ENCODE data around the gene FNTB. TPM values are rescaled to one million over a fixed set of nuclear protein-coding genes. Genes with fewer than 3 reads are reported as not detected.

The FNTB gene
- total and polyA plus RNA-seq, 2 of the 13 experiments (the other 11 are each of a cell fraction or from before 2014, with no cell fraction given) = 23.6 to 28.5 TPM

DNA sequence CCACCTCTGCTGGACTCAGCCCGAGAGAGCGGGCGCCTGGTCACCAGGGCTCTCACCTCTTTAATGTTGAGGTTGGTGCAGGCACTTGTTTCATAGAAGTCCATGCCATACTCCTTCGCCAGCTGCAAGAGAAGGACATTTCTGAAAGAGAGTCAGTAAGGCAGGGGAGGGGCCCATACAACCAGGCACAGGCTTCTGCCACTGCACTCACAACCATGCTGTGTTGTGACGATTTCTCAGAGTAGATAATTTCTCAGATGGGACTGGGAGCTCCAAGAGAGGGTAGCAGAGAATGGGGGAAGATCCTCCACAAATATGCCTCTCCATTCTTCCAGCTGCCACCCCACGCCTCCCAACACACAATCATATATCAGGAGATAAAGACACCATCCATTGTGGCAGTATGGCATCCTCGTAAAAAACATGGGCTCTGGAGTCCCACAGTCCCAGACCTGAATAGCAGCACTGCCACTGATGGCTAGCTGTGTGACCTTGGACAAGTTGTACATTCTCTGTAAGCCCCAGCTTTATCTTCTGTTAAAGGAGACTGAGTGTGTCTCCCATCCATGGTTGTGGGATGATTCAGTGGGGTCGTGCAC, 38.0 kb upstream of the FNTB start (continued):
- TF ChIP-seq ARNT2 (CRISPR knock-in tag; IDR thresholded peaks at IDR 0.05; ENCODE audit: low read depth) = 0 out of 2 replicates have a peak, but pooled peaks have one; percentile 4
- no peak for TF ChIP-seq ZNF589 (CRISPR knock-in tag; conservative IDR thresholded peaks at IDR 0.05)
- peak; percentile 3; the same call in 1 of the 2 replicates for TF ChIP-seq ZNF614 (CRISPR knock-in tag; IDR thresholded peaks at IDR 0.05; ENCODE audit: borderline replicate concordance)
- 0 out of 2 replicates have a peak, but pooled peaks have one; percentile 48 for TF ChIP-seq ESRRA (CRISPR knock-in tag; IDR thresholded peaks at IDR 0.05; ENCODE audit: low read depth)
- TF ChIP-seq MIXL1 (CRISPR knock-in tag; IDR thresholded peaks at IDR 0.05) = 0 out of 2 replicates have a peak, but pooled peaks have one; percentile 6
- TF ChIP-seq PPARG (CRISPR knock-in tag; conservative IDR thresholded peaks at IDR 0.05) = peak; percentile 3; the same call in 1 of the 2 replicates
- TF ChIP-seq RBFOX2 (IDR thresholded peaks at IDR 0.05; ENCODE audit: low read depth, low read length) = 0 out of 2 replicates have a peak, but pooled peaks have one; percentile 4
- TF ChIP-seq, protein P1, sequence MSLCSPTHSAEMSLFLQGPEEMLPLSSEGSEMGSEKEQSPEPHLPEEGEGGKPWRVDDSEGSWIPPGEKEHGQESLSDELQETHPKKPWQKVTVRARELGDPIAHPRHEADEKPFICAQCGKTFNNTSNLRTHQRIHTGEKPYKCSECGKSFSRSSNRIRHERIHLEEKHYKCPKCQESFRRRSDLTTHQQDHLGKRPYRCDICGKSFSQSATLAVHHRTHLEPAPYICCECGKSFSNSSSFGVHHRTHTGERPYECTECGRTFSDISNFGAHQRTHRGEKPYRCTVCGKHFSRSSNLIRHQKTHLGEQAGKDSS (CRISPR knock-in tag; IDR thresholded peaks at IDR 0.05; ENCODE audit: borderline replicate concordance, low read depth) = no peak
- no peak for TF ChIP-seq ZNF207 (IDR thresholded peaks at IDR 0.05; ENCODE audit: borderline replicate concordance)
- TF ChIP-seq ATF7 (IDR thresholded peaks at IDR 0.05) = no peak
- 0 out of 2 replicates have a peak, but pooled peaks have one; percentile 32 for TF ChIP-seq ATF7 (CRISPR knock-in tag; IDR thresholded peaks at IDR 0.05)
- TF ChIP-seq ZNF407 (CRISPR knock-in tag; IDR thresholded peaks at IDR 0.05; ENCODE audit: not compliant biosample characterization) = no peak
- TF ChIP-seq, protein P2, sequence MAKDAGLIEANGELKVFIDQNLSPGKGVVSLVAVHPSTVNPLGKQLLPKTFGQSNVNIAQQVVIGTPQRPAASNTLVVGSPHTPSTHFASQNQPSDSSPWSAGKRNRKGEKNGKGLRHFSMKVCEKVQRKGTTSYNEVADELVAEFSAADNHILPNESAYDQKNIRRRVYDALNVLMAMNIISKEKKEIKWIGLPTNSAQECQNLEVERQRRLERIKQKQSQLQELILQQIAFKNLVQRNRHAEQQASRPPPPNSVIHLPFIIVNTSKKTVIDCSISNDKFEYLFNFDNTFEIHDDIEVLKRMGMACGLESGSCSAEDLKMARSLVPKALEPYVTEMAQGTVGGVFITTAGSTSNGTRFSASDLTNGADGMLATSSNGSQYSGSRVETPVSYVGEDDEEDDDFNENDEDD (CRISPR knock-in tag; IDR thresholded peaks at IDR 0.05; ENCODE audit: borderline replicate concordance) = 0 out of 2 replicates have a peak, but pooled peaks have one; percentile 9
- no peak for TF ChIP-seq FOXA1 (IDR thresholded peaks at IDR 0.05)
- TF ChIP-seq FOXA1 (CRISPR knock-in tag; IDR thresholded peaks at IDR 0.05) = no peak
- TF ChIP-seq TP53 (CRISPR knock-in tag; conservative IDR thresholded peaks at IDR 0.05) = no peak
- TF ChIP-seq PHF5A (CRISPR knock-in tag; IDR thresholded peaks at IDR 0.05; ENCODE audit: low read depth, unreplicated experiment) = peak; percentile 27
- TF ChIP-seq ZKSCAN5 (CRISPR knock-in tag; IDR thresholded peaks at IDR 0.05) = 0 out of 2 replicates have a peak, but pooled peaks have one; percentile 17
- TF ChIP-seq ASH2L (IDR thresholded peaks at IDR 0.05; ENCODE audit: insufficient read length, low read depth, low read length) = peak; percentile 37
- TF ChIP-seq ZMAT3 (CRISPR knock-in tag; conservative IDR thresholded peaks at IDR 0.05) = peak; percentile 10; the same call in 1 of the 2 replicates
